ENCODE measurements around the gene TRABD2A.

TRABD2A gene

GRCh38 chr2:84904151-84904550 is 23.3 kb upstream of the TRABD2A start:
- no peak for DNase-seq

DNA sequence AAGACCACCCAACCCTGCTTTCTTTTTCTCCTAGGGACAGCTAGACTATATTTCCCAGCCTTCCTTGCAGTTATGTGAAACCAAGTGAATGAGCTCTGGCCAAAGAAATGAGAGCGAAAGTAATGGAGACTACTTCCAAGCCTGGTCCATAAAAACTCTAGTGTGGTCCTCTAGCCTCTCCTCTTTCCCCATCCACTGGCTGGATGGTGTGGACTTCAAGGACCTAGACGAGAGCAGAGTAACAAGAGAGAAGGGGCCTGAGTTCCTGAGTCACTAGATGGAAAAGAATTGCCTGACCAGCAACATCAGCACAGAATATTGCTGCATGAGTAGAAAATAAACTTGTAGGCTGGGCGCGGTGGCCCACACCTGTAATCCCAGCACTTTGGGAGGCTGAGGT is 21.6 kb upstream of the TRABD2A start:
- DNase-seq = no peak

- no peak for DNase-seq
Observed at GRCh38 chr2:84901593-84902120, 20.8 kb upstream of the TRABD2A start.

GRCh38 chr2:84900971-84901370 is 20.1 kb upstream of the TRABD2A start:
- DNase-seq = no peak

DNA sequence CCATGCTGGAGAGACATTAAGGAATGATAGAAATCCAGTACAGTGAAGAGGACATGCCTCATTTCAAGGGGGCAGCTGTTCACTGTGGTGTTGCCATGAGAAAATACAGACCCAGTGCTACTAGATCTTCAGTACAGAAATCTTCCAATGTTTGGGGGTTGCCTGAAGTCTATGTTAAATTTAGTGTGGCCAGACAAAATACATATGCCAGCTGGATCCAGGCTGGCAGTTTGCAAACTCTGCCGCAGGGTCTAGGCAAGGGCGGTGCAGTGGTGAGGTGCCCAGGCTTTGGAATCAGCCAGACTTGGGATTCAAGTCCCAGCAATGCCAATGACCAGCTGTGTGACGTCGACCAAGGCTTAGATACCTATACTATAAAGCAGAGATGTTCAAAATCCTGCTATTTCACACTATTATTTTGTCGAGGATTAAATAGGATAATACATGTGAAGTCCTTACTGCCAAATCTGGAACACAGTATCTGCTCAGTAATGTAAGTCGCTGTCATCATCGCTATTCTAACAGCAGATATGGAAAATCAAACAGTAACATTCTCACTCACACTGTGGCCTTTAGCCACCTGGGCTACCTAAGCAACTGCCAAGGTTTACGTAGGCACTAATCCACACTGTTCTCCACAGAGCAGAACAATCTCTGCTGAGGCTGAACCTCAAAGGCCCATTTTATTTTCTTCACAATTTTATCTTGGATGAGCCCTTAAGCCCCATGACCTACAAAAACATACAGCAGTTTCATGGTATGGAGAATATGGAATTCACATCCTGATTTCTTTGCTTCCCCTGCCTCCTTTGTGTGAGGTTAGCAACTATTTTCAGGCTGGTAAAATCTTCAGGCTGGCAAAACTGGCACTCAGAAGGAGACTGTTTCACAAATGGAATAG is 18.7 kb upstream of the TRABD2A start:
- no peak for DNase-seq

DNA sequence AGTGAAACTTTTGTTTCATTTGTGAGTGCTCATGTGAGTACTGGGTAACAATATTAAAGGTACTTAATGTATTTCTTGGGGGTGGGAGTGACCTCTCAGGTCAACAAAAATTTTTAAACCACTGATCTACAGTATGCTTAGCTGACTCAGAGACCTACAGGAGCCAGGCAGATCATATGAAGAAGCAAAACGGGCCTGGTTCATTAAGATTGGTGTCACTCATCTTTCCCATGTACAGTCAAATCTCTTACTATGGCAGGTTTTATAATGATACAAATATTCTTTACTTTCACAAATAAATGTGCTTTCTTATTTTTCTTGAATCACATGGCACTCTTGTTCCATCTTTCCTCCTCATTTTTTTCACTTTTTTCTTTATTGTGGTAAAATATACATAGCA is 16.9 kb upstream of the TRABD2A start:
- peak in 1 of 5 donors; percentile 51 for DNase-seq

- DNase-seq = no peak
Observed at GRCh38 chr2:84896567-84896966, 15.7 kb upstream of the TRABD2A start.

DNA sequence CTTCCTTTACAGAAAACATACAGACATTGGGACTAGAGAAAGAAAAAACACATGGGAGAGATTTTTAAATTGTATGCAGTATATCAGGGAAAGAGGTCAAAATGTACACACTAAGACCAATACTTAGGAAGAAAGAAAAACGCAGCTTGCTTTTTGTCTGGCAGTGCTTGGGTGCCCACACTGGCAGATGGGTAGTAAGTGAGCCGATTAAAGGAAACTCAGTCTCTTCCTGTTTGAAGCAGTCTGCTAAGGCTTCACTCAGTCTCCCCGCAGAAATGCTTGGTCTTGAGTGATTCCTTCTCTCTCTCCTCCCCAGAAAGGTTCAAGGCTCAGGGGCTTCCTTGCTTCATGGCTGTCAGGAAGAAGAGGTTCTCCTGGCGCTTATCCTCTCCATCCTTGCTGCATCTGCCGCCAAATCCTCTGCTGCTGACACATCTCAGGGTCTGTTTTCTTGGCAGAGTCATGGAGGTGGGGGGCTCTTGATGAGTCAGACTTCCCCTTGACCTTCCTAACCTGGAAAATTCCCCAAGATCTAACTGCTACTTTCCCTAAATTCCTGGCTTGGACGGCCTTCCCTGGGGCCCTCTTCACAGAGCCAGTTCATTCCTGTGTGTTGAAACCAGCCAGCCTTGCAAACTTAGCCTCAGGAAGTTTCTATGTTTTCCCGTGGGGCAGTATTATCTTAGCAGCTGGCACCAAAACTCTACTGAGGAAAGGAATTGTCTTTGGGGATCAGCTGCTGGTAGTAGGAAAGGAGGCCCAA is 14.1 kb upstream of the TRABD2A start:
- peak in 1 of 5 donors; percentile 57 for DNase-seq

DNA sequence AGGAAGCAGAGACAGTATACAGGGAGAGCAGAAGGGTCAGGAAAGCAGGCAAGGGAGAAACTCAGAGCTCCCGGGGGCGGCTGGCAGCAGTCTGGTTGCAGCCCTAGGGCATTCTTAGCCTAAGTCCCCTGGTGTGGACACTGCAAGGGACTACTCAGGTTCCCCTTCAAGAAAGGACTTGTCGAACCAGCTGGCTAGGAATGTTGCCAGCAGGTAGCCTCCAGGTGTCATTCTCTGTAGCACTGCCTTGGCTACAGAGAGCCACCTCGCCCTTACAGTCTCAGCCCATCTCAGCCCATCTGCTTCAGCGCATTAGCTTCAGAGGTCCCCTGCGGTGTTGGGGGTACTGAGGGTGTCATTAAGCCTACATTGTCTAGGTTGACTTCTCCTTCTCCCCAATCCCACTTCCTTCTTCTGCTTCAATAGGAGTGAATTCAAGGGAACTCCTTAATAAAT is 13.3 kb upstream of the TRABD2A start:
- no peak for DNase-seq

DNA sequence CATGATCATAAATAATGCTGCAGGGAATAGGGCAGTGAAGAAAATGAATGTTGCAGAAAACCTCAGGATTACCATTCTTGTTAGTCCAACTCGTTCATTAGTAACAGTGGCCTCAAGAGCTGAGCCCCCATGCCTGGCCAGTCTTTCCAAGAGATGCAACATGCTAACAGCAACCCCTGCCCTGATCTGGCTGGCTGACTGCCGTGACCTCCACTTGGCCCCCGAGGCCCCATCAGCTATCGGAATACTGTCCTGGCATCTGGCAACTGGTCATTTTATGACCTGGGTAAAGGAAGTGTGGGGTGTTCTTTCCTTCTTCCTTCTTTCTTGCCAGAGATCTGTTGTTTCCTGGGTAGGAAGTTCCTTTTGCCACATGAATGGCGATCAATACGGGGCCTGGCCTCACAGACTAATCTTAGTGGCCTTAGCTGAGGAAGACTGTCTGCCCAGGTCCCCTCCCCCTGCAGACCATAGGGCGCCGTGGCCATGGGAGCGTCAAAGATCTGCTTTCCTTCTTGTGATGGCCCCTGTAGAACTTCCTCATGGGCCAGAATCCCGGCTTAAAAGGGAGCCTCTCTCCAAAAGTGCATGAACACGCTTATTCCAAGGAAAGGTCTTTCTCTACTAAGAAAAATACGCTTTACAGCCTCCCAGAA is 10.6 kb upstream of the TRABD2A start:
- DNase-seq = no peak

- DNase-seq = peak in 1 of 5 donors; percentile 55
Observed at GRCh38 chr2:84889332-84889731, 8.4 kb upstream of the TRABD2A start.

DNA sequence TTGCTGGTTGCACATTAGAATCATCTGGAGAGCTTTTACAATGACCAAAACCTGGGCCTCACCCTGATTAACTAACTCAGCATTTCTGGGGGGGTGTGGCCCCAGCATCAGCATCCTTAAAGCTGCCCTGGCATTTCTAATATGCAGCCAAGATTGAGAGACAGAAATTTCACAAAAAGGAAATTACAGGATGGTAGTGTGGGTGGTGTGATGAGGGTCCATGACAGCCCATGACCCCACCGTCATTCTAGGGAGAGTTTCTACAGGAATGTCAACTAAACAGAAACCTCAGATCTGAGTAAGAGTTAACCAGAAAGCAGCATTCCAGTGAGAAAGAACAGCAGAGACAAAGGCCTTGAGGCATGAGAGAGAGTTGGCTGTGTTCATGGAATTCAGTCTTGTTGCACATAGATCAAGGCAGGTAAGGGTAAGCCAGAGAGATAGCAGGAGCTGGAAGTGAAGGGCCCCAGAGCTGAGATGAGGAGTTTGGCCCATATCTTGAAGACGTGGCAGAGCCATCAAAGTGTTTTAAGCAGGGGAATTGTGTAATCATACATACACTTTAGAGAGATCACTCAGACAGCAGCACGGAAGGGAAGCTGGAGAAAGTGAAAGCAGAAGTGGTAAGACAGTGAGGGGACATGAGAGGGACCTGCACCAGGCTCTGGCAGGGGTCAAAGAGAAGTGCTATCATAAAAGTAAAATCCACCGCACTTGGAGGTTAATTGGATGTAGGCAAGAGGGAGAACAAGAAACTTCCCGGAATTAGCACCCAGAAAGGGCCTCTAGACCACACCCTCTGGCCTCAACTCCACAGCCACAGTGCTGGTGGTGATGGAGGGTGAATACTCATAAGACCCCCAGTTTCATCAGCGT is 7.8 kb upstream of the TRABD2A start:
- DNase-seq = peak in 2 of 5 donors; percentile 40 to 80

DNA sequence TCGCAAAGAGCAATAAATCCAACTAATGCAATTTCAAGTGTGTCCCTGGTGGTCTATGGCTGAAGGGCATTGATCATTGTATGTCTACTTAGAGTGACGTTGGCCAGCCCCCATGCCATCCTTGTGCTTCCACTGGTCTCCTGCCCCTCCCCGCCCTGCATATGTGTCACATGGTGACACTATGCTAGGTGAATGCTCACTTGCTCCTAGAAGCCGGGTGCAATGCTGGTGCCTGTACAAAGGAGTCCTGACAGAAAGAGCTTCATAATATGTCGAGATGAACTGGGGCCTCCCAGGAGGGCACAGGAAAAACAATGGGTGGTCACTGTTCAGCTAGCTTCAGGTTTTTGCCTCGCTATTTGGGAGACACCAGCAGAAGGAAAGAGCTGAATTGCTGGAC is 5.9 kb upstream of the TRABD2A start:
- no peak for DNase-seq

DNA sequence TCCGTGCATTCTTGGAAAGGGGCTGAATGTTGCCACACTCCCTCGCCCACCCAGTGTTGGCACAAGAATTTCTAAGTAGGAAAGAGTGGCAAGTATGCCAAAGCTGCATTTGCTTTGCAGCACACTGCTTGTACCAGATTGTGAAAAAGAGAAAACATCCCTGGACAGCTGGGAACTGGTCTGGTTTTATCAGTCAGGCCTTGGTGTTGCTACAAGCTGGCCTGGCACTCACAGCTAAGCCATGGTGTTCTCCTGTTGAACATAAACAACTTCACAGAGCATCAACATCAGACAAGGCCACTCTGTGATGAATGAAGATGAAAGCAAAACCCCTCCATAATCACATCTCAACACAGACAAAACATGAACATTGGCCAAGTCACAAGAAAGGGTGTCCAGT is 4.2 kb upstream of the TRABD2A start:
- no peak for DNase-seq

DNA sequence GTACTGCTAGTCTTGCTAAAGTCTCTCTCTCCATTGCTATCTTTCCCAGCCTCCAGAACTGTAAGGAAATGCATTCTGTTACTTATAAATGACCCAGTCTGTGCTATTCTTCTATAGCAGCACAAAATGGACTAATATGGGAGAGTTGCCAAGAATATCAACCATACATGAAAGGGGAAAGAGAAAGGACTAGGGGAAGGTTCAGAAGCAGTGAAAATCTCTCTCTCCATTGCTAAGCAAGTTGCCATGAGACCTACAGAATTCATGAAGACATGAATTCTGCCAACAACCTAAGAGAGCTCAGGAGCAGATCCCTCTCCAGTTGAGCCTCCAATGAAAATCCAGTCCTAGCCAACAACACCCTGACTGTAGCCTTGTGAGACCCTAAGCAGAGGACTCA is 3.6 kb upstream of the TRABD2A start:
- DNase-seq = no peak

DNA sequence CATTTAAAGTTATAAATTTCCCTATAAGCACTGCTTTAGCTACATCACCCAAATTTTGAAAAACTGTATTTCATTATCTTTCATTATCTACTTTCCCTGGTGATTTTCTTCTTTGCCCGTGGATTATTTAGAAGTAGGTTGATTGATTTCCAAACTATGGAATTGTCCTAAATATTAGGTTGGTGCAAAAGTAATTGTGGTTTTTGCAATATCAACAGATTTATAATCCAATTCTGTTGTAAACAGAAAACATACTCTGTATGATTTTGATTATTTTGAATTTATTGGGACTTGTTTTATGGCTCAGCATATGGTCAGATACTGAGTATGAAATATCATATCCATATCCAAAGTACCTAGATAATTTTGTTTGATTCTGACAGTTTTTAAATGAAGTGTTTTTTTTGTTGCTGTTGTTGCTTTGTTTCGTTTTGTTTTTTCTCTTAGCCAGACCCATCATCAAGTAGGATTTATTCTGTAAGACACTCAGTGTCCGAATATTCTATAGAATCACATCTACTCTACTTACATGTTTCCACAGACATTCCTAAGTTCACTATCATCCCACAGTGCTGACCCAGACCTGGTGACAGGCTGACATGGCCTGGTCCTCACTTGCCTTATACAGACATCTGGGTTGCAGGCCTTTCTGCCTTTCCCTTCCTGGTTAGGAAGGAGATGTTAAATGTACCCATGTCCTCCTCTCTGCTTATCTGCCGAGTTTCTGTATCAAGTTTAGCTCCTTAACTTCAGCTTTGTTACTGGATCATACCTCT is 2.1 kb upstream of the TRABD2A start:
- DNase-seq = no peak

DNA sequence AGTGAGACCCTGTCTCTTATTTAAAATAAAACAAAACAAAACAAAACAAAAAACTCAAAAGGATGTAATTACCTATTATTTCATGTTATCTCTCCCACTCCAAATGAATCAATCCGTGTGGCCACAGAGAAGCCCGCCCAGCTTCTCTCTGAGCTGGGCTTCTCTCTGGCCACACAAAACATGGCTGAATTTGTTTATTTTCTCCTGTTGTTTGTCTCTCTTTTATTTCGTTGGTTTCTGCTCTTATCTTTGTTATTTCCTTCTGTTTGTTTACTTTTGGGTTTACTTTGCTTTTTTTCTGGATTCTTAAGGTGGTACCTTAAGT is 1.5 kb upstream of the TRABD2A start:
- DNase-seq = no peak

DNA sequence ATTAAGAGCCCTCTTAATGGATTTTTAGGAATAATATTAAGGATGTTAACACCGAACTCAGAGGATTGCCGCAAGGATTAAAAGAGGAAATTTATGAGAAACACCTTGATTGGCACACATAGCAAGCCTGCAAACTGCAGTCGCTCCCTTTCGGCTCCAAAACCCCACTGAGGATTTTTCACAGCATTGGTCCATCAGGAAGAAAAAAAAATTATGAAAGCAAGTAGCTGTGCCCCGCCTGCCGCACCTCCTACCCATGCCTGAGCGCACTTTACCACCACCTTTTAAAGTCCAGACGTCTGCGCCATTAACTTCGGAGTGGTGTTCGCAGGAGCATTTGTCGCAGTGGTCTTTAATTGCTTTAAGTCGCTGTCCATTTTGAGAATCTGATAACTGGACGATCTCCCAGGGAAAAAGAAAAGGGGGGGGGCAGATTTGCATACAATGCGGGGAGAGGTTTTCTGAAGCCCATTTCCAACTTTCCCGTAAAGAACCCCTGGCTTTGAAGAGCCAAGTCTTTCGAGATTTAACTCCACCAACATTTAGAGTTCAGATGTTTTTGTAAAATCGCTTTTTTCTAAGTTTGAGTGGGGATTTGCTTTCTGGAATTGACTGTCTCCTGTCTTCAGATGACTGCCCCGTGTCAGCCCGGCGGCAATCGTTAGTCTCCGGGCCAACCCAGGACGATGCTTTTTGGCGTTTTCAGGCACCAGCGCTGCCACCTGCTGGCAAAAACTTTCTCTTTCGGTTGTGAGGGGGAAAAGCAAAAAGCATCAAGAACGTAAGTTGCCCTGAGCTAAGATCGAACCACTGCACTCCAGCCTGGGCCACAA is 913 bp upstream of the TRABD2A start:
- DNase-seq = peak; percentile 60 to 91 (median 75)

- no peak for DNase-seq
Observed at GRCh38 chr2:84880395-84880644, 564 bp downstream of the TRABD2A start.

GRCh38 chr2:84879584-84880394 is 1.1 kb downstream of the TRABD2A start:
- no peak for DNase-seq

Data from T-helper 1 cell (primary cell).